Mucosa of descending colon (tissue), 3 donors: ENCODE data around the gene CRABP1. TPM values are rescaled to one million over a fixed set of nuclear protein-coding genes. Genes with fewer than 3 reads are reported as not detected.

Source experiments
- ATAC-seq: fragments of 200-7000 bp; cut with Tn5 transposase; one replicate; pipeline ENCODE4 v1.9.1; 2020; ENCODE audit warnings: mild to moderate bottlenecking, moderate library complexity
- DNase-seq, 3 donors: peaks; one replicate each; pipeline ENCODE4 v3.0.0-alpha.2; 2020
- H3K36me3 ChIP-seq: fragments of 200-600 bp; one replicate; pipeline ENCODE4 v1.8.0; 2021; ENCODE audit warnings: low read depth, mild to moderate bottlenecking
- H3K4me1 ChIP-seq: fragments of 200-600 bp; one replicate; pipeline ENCODE4 v1.8.0; 2021; ENCODE audit warnings: low read depth, mild to moderate bottlenecking
- H3K4me3 ChIP-seq: fragments of 200-600 bp; one replicate; pipeline ENCODE4 v1.8.0; 2021; ENCODE audit warnings: mild to moderate bottlenecking
- H3K9me3 ChIP-seq: fragments of 200-600 bp; one replicate; pipeline ENCODE4 v1.8.0; 2021; ENCODE audit warnings: mild to moderate bottlenecking
- CTCF ChIP-seq: fragments of 200-600 bp; IDR thresholded peaks from one replicate; pipeline ENCODE4 v1.8.0; 2022; ENCODE audit warnings: antibody characterized with exemption, mild to moderate bottlenecking
- intact Hi-C, 2 donors: fragments of 100-400 bp; cut with DNase I in 1 of 2; cut with micrococcal nuclease in 1 of 2; formaldehyde crosslinking; loops; one replicate each; pipeline versions ENCODE4 v1.11.0 to v1.11.1; 2022; cut with DNase I, micrococcal nuclease
- total RNA-seq, 3 donors: library from RNA; stranded (reverse); fragmentation: NEBNext Ultra II Directional in 2 of 3; extraction: Animal tissue kit (Norgen Biotek cat#: 25700) in 2 of 3; gene quantifications; one replicate each; pipeline versions ENCODE4 v1.2.1 to v1.2.4, GENCODE V29; 2021 to 2023
- donor health status: DM: no; HTN: no; CAD: no; lungs with moderate emphysema.
- donor health status: DM: no; HTN: no; CAD: no.
- donor health status: DM: no; HTN: yes; CAD: no.

CRABP1 gene
- total RNA-seq, 3 donors from 2014 or later = 0.67 to 6.2 (median 2.4) TPM

- TF ChIP-seq CTCF = no peak
- DNase-seq (no peak), ATAC-seq (no peak)
- intact Hi-C loops = no loop called here
- Histone ChIP-seq H3K4me3 (no peak overlapping the region), H3K36me3 (no peaks in the 10 kb centered on the region), H3K4me1 (peaks cover 14% of the 10 kb centered on the region), H3K9me3 (no peaks in the 10 kb centered on the region)
Observed at GRCh38 chr15:78313383-78313782, 26.8 kb upstream of the CRABP1 start.

DNA sequence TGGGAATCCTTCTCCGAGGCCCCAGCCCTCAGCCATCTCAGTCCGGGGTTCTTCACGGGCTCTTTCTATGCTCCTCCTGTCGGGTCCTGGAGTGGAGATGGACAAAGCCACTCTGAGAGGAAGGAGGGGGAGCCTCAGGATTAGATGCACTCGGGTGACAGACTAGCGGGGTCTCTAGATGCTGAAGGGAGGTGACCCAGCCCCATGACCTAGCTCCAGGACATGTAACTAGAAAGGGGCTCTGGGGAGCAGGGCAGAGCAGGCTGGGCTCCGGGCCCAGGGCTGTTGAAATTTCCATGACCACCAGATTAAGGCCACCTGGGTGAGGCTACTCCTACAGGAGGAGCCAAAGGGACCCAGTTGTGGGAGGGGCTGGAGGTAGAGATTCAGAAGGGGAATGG is 26.0 kb upstream of the CRABP1 start:
- TF ChIP-seq CTCF = no peak
- no peaks in the 10 kb centered on the region for H3K36me3 ChIP-seq
- intact Hi-C loops = no loop called here
- H3K4me3 ChIP-seq = no peak overlapping the region
- DNase-seq = no peak
- no peaks in the 10 kb centered on the region for H3K9me3 ChIP-seq
- no peak for ATAC-seq
- H3K4me1 ChIP-seq = peaks cover 14% of the 10 kb centered on the region

GRCh38 chr15:78315686-78316282 is 24.4 kb upstream of the CRABP1 start:
- intact Hi-C loops = loop anchor here in 1 of 2 donors (5.0 kb wide), 1 partner anchor 107 kb away; no protein-coding TSS in a partner anchor
- TF ChIP-seq CTCF = no peak
- DNase-seq (peak in 2 of 3 donors; percentile 58 to 69), ATAC-seq (peak; percentile 56)
- Histone ChIP-seq H3K4me1 (peaks cover 14% of the 10 kb centered on the region), H3K4me3 (no peak overlapping the region), H3K9me3 (no peaks in the 10 kb centered on the region), H3K36me3 (no peaks in the 10 kb centered on the region)

- Histone ChIP-seq H3K9me3 (no peaks in the 10 kb centered on the region), H3K36me3 (no peaks in the 10 kb centered on the region), H3K4me3 (no peak overlapping the region), H3K4me1 (peaks cover 14% of the 10 kb centered on the region)
- DNase-seq (peak in 2 of 3 donors; percentile 68 to 93), ATAC-seq (peak; percentile 90)
- no peak for TF ChIP-seq CTCF
- intact Hi-C loops = loop anchor here in 1 of 2 donors (5.0 kb wide), 1 partner anchor 106 kb away; no protein-coding TSS in a partner anchor
Observed at GRCh38 chr15:78316283-78317083, 23.7 kb upstream of the CRABP1 start.

DNA sequence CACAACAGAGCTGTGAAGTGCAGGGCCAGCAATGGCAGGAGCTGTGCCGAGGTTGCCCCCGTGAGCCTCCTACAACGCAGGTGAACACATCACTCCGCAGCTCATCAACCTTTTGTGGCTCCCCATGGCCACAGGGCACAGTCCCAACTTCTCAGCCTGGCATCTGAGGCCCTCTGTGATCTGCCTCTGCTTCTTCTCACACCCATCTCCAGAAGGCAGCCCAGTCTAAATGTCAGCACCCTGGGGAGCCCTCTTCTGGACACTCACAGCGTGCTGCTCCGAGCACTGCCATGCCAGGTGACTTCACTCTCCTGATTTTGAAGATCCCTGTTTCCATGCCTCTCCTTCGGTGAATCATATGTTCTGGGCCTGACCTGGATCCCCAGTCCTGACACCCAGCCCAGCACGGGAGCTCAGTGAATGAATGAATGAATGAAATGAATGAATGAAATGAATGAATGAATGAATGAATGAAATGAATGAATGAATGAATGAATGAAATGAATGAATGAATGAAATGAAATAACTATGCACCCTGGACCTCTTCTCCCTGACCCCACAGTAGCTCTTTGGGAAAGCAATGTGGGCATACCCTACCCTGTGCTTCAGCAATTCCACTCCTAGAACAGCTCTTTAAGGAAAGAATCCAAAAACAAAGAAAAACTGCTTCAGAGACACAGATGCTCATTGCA is 22.9 kb upstream of the CRABP1 start:
- ATAC-seq (peak; percentile 77), DNase-seq (peak in 2 of 3 donors; percentile 63 to 70)
- Histone ChIP-seq H3K9me3 (no peaks in the 10 kb centered on the region), H3K36me3 (no peaks in the 10 kb centered on the region), H3K4me3 (no peak overlapping the region), H3K4me1 (peaks cover 14% of the 10 kb centered on the region)
- TF ChIP-seq CTCF = no peak
- intact Hi-C loops = loop anchor here in 1 of 2 donors (5.0 kb wide), 1 partner anchor 105 kb away; no protein-coding TSS in a partner anchor
